ENCODE data around the gene CLGN. TPM values are rescaled to one million over a fixed set of nuclear protein-coding genes. Genes with fewer than 3 reads are reported as not detected.

Gene CLGN
- polyA plus RNA-seq, 1 experiment, result not detected

GRCh38 chr4:140342620-140343019 lies 84.8 kb downstream of the CLGN start:
- no peak overlapping the region for H3K4me3 ChIP-seq (ENCODE audit: low read depth, low read length)
- no peak for DNase-seq (ENCODE audit: low read depth)
- peaks cover 3% of the 10 kb centered on the region for H3K27me3 ChIP-seq (ENCODE audit: control insufficient read depth, insufficient read depth, low read length)
- no peaks in the 10 kb centered on the region for H3K36me3 ChIP-seq (ENCODE audit: control insufficient read depth, insufficient read depth, low read length)
- CTCF ChIA-PET, result interaction anchor here (0.8 to 1.4 kb wide), 2 partner anchors 12 to 19 kb away, joined by 4 to 6 read pairs; no protein-coding TSS in a partner anchor
- POLR2A ChIA-PET, result no interaction called here
- no peak for TF ChIP-seq CTCF (IDR thresholded peaks at IDR 0.05; ENCODE audit: insufficient read depth, low read depth, low read length)

Other genes with a start within 250 kb of the CLGN start
- 16.7 and 39.4 TPM in 2 replicates for gene SCOC, start 54.0 kb downstream of the CLGN start, polyA plus RNA-seq (2011; rRNA removed)
- not detected in 2 replicates for gene MGAT4D, start 70.6 kb upstream of the CLGN start, polyA plus RNA-seq (2011; rRNA removed)
- 6.5 and 15.7 TPM in 2 replicates for gene ELMOD2, start 96.5 kb upstream of the CLGN start, polyA plus RNA-seq (2011; rRNA removed)
- not detected in 2 replicates for gene UCP1, start 141.3 kb upstream of the CLGN start, polyA plus RNA-seq (2011; rRNA removed)

Data from BJ (cell line).